Caco-2 (cell line): ENCODE data around the gene PHPT1. TPM values are rescaled to one million over a fixed set of nuclear protein-coding genes. Genes with fewer than 3 reads are reported as not detected.

Source experiments
- BruUV-seq: library from RNA; stranded (reverse); fragments of 400-500 nt; replicated peaks from 2 replicates; lab custom pipeline; 2021; lab: Mats Ljungman, UMichigan
- CTCF ChIA-PET: fragments of 300-600 bp; sonication (Branson Sonifier 250); formaldehyde crosslinking; loops from one replicate; lab custom pipeline; 2022; ENCODE audit warnings: antibody characterized with exemption; lab: Charles Lee
- POLR2A ChIA-PET: fragments of 300-600 bp; sonication (Branson Sonifier 250); formaldehyde crosslinking; loops from one replicate; lab custom pipeline; 2022; ENCODE audit warnings: antibody characterized with exemption; lab: Charles Lee
- DNase-seq, 2 experiments: peaks; one replicate each; pipeline versions ENCODE4 v3.0.0 to v3.0.0-alpha.2; 2020 to 2022
- H3K27me3 ChIP-seq: replicated peaks from 2 replicates; pipeline ENCODE4 v1.6.0; 2011; ENCODE audit warnings: low read length; ENCODE audit not compliant: control insufficient read depth, insufficient read depth
- H3K36me3 ChIP-seq: 2 replicates; pipeline ENCODE4 v1.5.1; 2011; ENCODE audit warnings: low read length; ENCODE audit not compliant: control insufficient read depth, insufficient read depth
- H3K4me1 ChIP-seq: fragments of 250-450 bp; sonication (Bioruptor Pico); 2 replicates; pipeline ENCODE4 v1.5.1; 2020; ENCODE audit warnings: mild to moderate bottlenecking
- H3K4me3 ChIP-seq: 2 replicates; pipeline ENCODE4 v1.5.1; 2011; ENCODE audit warnings: low read depth, mild to moderate bottlenecking, control low read depth, low read length
- H3K9me3 ChIP-seq: fragments of 250-450 bp; sonication (Bioruptor Pico); 2 replicates; pipeline ENCODE4 v1.5.1; 2020; ENCODE audit warnings: mild to moderate bottlenecking, moderate library complexity
- H3K27ac Mint-ChIP-seq: one replicate; pipeline ENCODE4 v1.8.0; 2022; ENCODE audit warnings: mixed read lengths; ENCODE audit not compliant: unreplicated experiment
- H3K27me3 Mint-ChIP-seq: one replicate; pipeline ENCODE4 v1.8.0; 2022; ENCODE audit warnings: mixed read lengths; ENCODE audit not compliant: insufficient read depth, unreplicated experiment
- H3K36me3 Mint-ChIP-seq: one replicate; pipeline ENCODE4 v1.8.0; 2022; ENCODE audit warnings: mild to moderate bottlenecking, mixed read lengths; ENCODE audit not compliant: insufficient read depth, unreplicated experiment
- H3K4me1 Mint-ChIP-seq: one replicate; pipeline ENCODE4 v1.8.0; 2022; ENCODE audit warnings: low read depth, mixed read lengths; ENCODE audit not compliant: unreplicated experiment
- H3K4me3 Mint-ChIP-seq: one replicate; pipeline ENCODE4 v1.8.0; 2022; ENCODE audit warnings: mild to moderate bottlenecking, moderate library complexity, mixed read lengths; ENCODE audit not compliant: unreplicated experiment
- H3K9me3 Mint-ChIP-seq: one replicate; pipeline ENCODE4 v1.8.0; 2022; ENCODE audit warnings: mixed read lengths; ENCODE audit not compliant: unreplicated experiment
- intact Hi-C: fragments of 100-400 bp; cut with micrococcal nuclease; formaldehyde crosslinking; loops from one replicate; pipeline ENCODE4 v1.10.0; 2022; ENCODE audit not compliant: unreplicated experiment
- total RNA-seq: library from RNA; stranded (reverse); gene quantifications from 2 replicates; pipeline ENCODE4 v1.2.3, GENCODE V29; 2022
- TF ChIP-seq, protein P1 (sequence below), 2 experiments: fragments of 200-600 bp in 1 of 2; IDR thresholded peaks; 1 replicate in 1 of 2; 2 replicates in 1 of 2; pipeline versions ENCODE4 v1.5.1 to v1.8.0; 2011 to 2022; ENCODE audit warnings: antibody characterized with exemption in 1 of 2, control low read depth in 1 of 2, inconsistent platforms in 1 of 2, low read depth in 1 of 2, low read length in 1 of 2, mild to moderate bottlenecking in 1 of 2, moderate library complexity in 1 of 2; ENCODE audit not compliant: insufficient read depth in 1 of 2, severe bottlenecking in 1 of 2, unreplicated experiment in 1 of 2

The PHPT1 gene
- total RNA-seq, 1 experiment from 2014 or later: 105 TPM

- TF ChIP-seq, protein P1, sequence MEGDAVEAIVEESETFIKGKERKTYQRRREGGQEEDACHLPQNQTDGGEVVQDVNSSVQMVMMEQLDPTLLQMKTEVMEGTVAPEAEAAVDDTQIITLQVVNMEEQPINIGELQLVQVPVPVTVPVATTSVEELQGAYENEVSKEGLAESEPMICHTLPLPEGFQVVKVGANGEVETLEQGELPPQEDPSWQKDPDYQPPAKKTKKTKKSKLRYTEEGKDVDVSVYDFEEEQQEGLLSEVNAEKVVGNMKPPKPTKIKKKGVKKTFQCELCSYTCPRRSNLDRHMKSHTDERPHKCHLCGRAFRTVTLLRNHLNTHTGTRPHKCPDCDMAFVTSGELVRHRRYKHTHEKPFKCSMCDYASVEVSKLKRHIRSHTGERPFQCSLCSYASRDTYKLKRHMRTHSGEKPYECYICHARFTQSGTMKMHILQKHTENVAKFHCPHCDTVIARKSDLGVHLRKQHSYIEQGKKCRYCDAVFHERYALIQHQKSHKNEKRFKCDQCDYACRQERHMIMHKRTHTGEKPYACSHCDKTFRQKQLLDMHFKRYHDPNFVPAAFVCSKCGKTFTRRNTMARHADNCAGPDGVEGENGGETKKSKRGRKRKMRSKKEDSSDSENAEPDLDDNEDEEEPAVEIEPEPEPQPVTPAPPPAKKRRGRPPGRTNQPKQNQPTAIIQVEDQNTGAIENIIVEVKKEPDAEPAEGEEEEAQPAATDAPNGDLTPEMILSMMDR (IDR thresholded peaks at IDR 0.05; ENCODE audit: insufficient read depth in 1 of 2, low read depth in 1 of 2, low read length in 1 of 2, severe bottlenecking in 1 of 2, unreplicated experiment in 1 of 2): no peak
- peaks cover 30% of the 10 kb centered on the region for H3K9me3 Mint-ChIP-seq
These were observed 25.9 kb downstream of the PHPT1 start for GRCh38 chr9:136875155-136875554.

DNA sequence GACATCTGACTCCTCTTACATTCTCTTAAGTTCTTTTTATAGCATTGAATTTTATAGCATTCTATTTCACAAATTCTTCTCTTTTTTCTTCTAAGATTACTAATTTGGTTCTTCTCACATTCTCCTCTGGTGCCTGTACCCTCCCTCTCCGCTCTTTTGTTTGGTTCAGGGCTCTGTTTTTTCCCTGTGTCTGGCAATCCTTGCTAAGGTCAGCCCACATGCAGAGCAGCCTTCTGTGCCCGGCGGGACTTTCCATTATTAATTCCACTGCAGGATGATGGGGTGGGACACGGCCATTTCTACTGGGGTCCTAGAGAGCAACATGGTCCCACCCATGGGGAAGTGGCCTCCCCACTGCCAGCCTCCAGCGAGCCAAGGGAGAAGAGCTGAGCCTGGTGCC lies 27.3 kb downstream of the PHPT1 start:
- no peaks in the 10 kb centered on the region for H3K27me3 ChIP-seq
- BruUV-seq: no TSS peak
- peaks cover 2% of the 10 kb centered on the region for H3K4me1 ChIP-seq
- Mint-ChIP-seq H3K9me3 (peaks cover 30% of the 10 kb centered on the region), H3K4me1 (no peaks in the 10 kb centered on the region), H3K36me3 (peaks cover 9% of the 10 kb centered on the region), H3K27ac (no peak overlapping the region), H3K27me3 (no peaks in the 10 kb centered on the region), H3K4me3 (no peak overlapping the region)
- intact Hi-C loops: no loop called here
- TF ChIP-seq, protein P1 (IDR thresholded peaks at IDR 0.05; ENCODE audit: insufficient read depth in 1 of 2, low read depth in 1 of 2, low read length in 1 of 2, severe bottlenecking in 1 of 2, unreplicated experiment in 1 of 2): no peak
- peaks cover 18% of the 10 kb centered on the region for H3K9me3 ChIP-seq
- DNase-seq: no peak
- POLR2A ChIA-PET: no interaction called here
- H3K36me3 ChIP-seq: no peaks in the 10 kb centered on the region
- no peak overlapping the region for H3K4me3 ChIP-seq
- CTCF ChIA-PET: interaction anchor here (0.6 kb wide), 1 partner anchor 28 kb away, joined by 3 read pairs; no protein-coding TSS in a partner anchor

More at GRCh38 chr9:136875155-136875554, 25.9 kb downstream of the PHPT1 start:
- H3K27me3 ChIP-seq: no peaks in the 10 kb centered on the region
- Mint-ChIP-seq H3K4me1 (no peaks in the 10 kb centered on the region), H3K36me3 (peaks cover 9% of the 10 kb centered on the region), H3K27ac (no peak overlapping the region), H3K27me3 (no peaks in the 10 kb centered on the region), H3K4me3 (no peak overlapping the region)
- H3K9me3 ChIP-seq: peaks cover 29% of the 10 kb centered on the region
- CTCF ChIA-PET: interaction anchor here (0.7 kb wide), 1 partner anchor 33 kb away, joined by 3 read pairs; no protein-coding TSS in a partner anchor
- no peaks in the 10 kb centered on the region for H3K36me3 ChIP-seq
- BruUV-seq: no TSS peak
- POLR2A ChIA-PET: no interaction called here
- H3K4me1 ChIP-seq: no peaks in the 10 kb centered on the region
- intact Hi-C loops: no loop called here
- H3K4me3 ChIP-seq: no peak overlapping the region
- DNase-seq: no peak

- POLR2A ChIA-PET: no interaction called here
- DNase-seq: no peak
- H3K27me3 Mint-ChIP-seq: no peaks in the 10 kb centered on the region
- peaks cover 9% of the 10 kb centered on the region for H3K36me3 Mint-ChIP-seq
- Histone ChIP-seq H3K9me3 (no peaks in the 10 kb centered on the region), H3K4me1 (peaks cover 24% of the 10 kb centered on the region), H3K4me3 (no peak overlapping the region), H3K36me3 (no peaks in the 10 kb centered on the region), H3K27me3 (no peaks in the 10 kb centered on the region)
- H3K27ac Mint-ChIP-seq: no peak overlapping the region
- TF ChIP-seq, protein P1 (IDR thresholded peaks at IDR 0.05; ENCODE audit: insufficient read depth in 1 of 2, low read depth in 1 of 2, low read length in 1 of 2, severe bottlenecking in 1 of 2, unreplicated experiment in 1 of 2): no peak
- CTCF ChIA-PET: interaction anchor here (2.0 kb wide), 1 partner anchor 166 kb away, joined by 4 read pairs; the partner anchor contains the start of gene NPDC1
- intact Hi-C loops: no loop called here
- H3K9me3 Mint-ChIP-seq: peaks cover 13% of the 10 kb centered on the region
- no peaks in the 10 kb centered on the region for H3K4me1 Mint-ChIP-seq
- BruUV-seq: no TSS peak
- H3K4me3 Mint-ChIP-seq: no peak overlapping the region
These were observed 31.4 kb downstream of the PHPT1 start for GRCh38 chr9:136880651-136881050.
